K562 (cell line): ENCODE measurements around the gene BANF2. TPM values are rescaled to one million over a fixed set of nuclear protein-coding genes. Genes with fewer than 3 reads are reported as not detected.

Experiments
- AFF4 ChIP-seq: sonication (generic); formaldehyde crosslinking; IDR thresholded peaks from 2 replicates; pipeline ENCODE4 v1.8.0; 2023; ENCODE audit warnings: mild to moderate bottlenecking, missing genetic modification reagents
- C11orf30 ChIP-seq: fragments of 450-650 bp; IDR thresholded peaks from 2 replicates; pipeline ENCODE4 v1.6.1; 2016; ENCODE audit warnings: low read depth, mild to moderate bottlenecking
- CTCF ChIP-seq, 3 experiments: IDR thresholded peaks in 2 of 3; conservative IDR thresholded peaks in 1 of 3; 2 replicates each; pipeline ENCODE4 v1.5.1; 2011 to 2012; ENCODE audit warnings: low read length in 3 of 3, mild to moderate bottlenecking in 3 of 3, control low read depth in 2 of 3, improper control_type of control experiment in 1 of 3, inconsistent platforms in 1 of 3, low read depth in 1 of 3, mixed read lengths in 1 of 3, moderate library complexity in 1 of 3; ENCODE audit not compliant: insufficient read depth in 2 of 3
- CTCFL ChIP-seq: IDR thresholded peaks from 2 replicates; pipeline ENCODE4 v1.6.1; 2011; ENCODE audit warnings: borderline replicate concordance, low read depth, mild to moderate bottlenecking, moderate library complexity, low read length; ENCODE audit not compliant: insufficient read depth, poor library complexity, severe bottlenecking
- GABPB1 ChIP-seq: sonication (generic); formaldehyde crosslinking; IDR thresholded peaks from 2 replicates; pipeline ENCODE4 v1.8.0; 2022; ENCODE audit warnings: mild to moderate bottlenecking, missing genetic modification reagents
- HNRNPH1 ChIP-seq: fragments of 200-400 bp; formaldehyde crosslinking; optimal IDR thresholded peaks from 2 replicates; pipeline ENCODE3; 2017; ENCODE audit warnings: low read depth, mild to moderate bottlenecking, low read length, moderate library complexity
- RBBP5 ChIP-seq: fragments of 200-600 bp; sonication (generic); IDR thresholded peaks from 2 replicates; pipeline ENCODE4 v1.6.1; 2012; ENCODE audit warnings: borderline replicate concordance, mild to moderate bottlenecking, low read length, control low read depth, inconsistent platforms; ENCODE audit not compliant: insufficient read depth, poor library complexity, severe bottlenecking
- TAF9B ChIP-seq: fragments of 450-650 bp; IDR thresholded peaks from 2 replicates; pipeline ENCODE4 v1.6.1; 2018; ENCODE audit warnings: mild to moderate bottlenecking; ENCODE audit not compliant: partially characterized antibody
- ZNF436 ChIP-seq: fragments of 250-450, 450-650 bp; sonication (Bioruptor Pico); formaldehyde crosslinking; IDR thresholded peaks from 2 replicates; pipeline ENCODE4 v1.7.0; 2020; ENCODE audit warnings: mild to moderate bottlenecking
- ZNF561 ChIP-seq: fragments of 450-650 bp; formaldehyde crosslinking; conservative IDR thresholded peaks from 2 replicates; pipeline ENCODE4 v1.4.0; 2020; ENCODE audit warnings: mild to moderate bottlenecking, moderate library complexity
- polyA plus RNA-seq, 8 experiments: library from polyadenylated mRNA; depleted of rRNA in 4 of 8; stranded (reverse) in 5 of 8; unstranded in 3 of 8; fragments of >200 nt; fragmentation: Nextera tagmentation in 2 of 8; fragmentation: Illumina TruSeq in 1 of 8; extraction: Ambion mirVana in 2 of 8; extraction: Trizol in 1 of 8; gene quantifications; 2 replicates each; pipeline versions ENCODE4 v1.2.1 to v1.2.3, GENCODE V29; 2011 to 2014; ENCODE audit warnings: inconsistent platforms in 1 of 8, missing spikeins in 1 of 8
- total RNA-seq, 7 experiments: library from RNA; depleted of rRNA in 6 of 7; stranded (reverse); fragments of >200 nt in 6 of 7; fragmentation: Illumina TruSeq in 2 of 7; extraction: Trizol in 2 of 7; gene quantifications; 2 replicates each; pipeline versions ENCODE4 v1.2.1 to v1.2.3, GENCODE V29; 2011 to 2021; ENCODE audit warnings: low replicate concordance in 1 of 7
- TF ChIP-seq, protein P1 (sequence below): fragments of 450-650 bp; IDR thresholded peaks from 2 replicates; pipeline ENCODE4 v1.6.1; 2016; ENCODE audit warnings: borderline replicate concordance
- TF ChIP-seq, protein P2 (sequence below): fragments of 250-450 bp; sonication (Bioruptor Pico); IDR thresholded peaks from 2 replicates; pipeline ENCODE4 v1.5.0; 2021

BANF2 gene
- total and polyA plus RNA-seq, 9 of the 15 experiments (the other 6 are each of a cell fraction or from before 2014, with no cell fraction given), result not detected

DNA sequence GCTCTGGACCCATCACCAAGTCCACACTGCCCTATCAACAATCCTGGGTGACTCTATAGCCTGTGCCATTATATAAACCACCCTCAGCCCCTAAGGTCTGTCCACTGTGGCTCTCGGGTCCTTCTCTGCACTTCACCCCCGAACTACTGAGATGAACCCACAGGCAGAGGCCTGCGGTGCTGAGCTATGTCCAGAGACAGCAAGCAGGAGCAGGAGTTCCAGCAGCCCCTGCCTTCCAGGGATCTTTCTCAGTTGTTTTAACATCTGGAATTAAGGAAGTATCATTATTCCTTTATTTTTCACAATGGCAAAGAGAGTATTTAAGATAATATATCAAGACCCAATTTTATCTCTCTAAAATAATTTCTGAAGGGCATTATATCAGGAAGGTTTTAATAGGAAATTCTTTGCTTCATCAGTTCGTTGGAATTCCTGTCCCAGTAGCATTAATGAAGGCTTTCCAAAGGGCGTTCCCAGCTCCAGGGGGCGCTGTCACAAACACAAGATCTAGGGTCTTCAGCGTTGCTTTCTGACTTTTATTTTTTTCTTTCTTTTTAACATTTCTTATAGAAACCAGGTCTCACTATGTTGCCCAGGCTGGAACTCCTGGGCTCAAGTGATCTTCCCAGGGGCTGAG, 45.0 kb upstream of the BANF2 start (continued):
- TF ChIP-seq, protein P1, sequence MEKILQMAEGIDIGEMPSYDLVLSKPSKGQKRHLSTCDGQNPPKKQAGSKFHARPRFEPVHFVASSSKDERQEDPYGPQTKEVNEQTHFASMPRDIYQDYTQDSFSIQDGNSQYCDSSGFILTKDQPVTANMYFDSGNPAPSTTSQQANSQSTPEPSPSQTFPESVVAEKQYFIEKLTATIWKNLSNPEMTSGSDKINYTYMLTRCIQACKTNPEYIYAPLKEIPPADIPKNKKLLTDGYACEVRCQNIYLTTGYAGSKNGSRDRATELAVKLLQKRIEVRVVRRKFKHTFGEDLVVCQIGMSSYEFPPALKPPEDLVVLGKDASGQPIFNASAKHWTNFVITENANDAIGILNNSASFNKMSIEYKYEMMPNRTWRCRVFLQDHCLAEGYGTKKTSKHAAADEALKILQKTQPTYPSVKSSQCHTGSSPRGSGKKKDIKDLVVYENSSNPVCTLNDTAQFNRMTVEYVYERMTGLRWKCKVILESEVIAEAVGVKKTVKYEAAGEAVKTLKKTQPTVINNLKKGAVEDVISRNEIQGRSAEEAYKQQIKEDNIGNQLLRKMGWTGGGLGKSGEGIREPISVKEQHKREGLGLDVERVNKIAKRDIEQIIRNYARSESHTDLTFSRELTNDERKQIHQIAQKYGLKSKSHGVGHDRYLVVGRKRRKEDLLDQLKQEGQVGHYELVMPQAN, result no peak
- TF ChIP-seq ZNF436 (CRISPR knock-in tag), result no peak
- no peak for TF ChIP-seq TAF9B
- TF ChIP-seq, protein P2, sequence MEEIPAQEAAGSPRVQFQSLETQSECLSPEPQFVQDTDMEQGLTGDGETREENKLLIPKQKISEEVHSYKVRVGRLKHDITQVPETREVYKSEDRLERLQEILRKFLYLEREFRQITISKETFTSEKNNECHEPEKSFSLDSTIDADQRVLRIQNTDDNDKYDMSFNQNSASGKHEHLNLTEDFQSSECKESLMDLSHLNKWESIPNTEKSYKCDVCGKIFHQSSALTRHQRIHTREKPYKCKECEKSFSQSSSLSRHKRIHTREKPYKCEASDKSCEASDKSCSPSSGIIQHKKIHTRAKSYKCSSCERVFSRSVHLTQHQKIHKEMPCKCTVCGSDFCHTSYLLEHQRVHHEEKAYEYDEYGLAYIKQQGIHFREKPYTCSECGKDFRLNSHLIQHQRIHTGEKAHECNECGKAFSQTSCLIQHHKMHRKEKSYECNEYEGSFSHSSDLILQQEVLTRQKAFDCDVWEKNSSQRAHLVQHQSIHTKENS (CRISPR knock-in tag), result no peak
- peak; percentile 53 to 61 (median 59) for TF ChIP-seq CTCF (IDR thresholded peaks at IDR 0.05 in 2 of 3, conservative IDR thresholded peaks at IDR 0.05 in 1 of 3; ENCODE audit: insufficient read depth in 2 of 3, low read depth in 1 of 3, low read length in 3 of 3)
- TF ChIP-seq GABPB1 (CRISPR knock-in tag), result no peak
- TF ChIP-seq ZNF561 (CRISPR knock-in tag), result no peak
- TF ChIP-seq AFF4 (CRISPR knock-in tag), result no peak
- TF ChIP-seq CTCFL, result peak; percentile 15
- TF ChIP-seq RBBP5, result no peak
- no peak for TF ChIP-seq C11orf30
- no peak for TF ChIP-seq HNRNPH1
